ENCODE measurements around the gene IPO4. TPM values are rescaled to one million over a fixed set of nuclear protein-coding genes. Genes with fewer than 3 reads are reported as not detected.
A peak's percentile ranks its signal among the peaks of the same experiment; 100 is the strongest.

The IPO4 gene
- total RNA-seq, 1 experiment from 2014 or later = 102 TPM

DNA sequence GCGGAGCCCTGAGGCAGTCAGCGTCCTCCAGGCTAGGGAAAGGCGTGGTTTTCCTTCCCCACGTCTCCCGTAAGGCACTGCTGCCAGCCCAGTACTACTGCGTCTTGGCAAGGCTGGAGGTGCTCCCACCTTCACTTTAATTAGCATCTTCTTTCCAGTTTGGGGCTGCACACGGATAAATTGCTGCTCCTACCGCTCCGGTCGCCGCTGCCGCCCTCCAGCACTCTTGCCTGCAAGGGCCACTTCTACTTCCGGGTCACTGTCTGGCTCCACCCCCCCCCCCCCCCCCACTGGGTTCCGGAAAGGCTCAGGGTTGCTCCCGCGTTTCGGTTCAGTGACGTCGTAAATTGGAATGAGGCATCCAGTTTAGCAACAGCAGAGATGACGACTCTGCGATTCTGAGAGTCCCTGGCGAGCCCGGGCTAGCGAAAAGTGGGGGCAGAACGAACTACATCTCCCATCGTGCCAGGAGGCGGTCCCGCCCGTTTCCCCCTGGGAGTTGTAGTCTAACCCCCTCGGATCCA lies 43.6 kb upstream of the IPO4 start, which contains the start of gene NEDD8 (continued):
- TF ChIP-seq, protein P1, sequence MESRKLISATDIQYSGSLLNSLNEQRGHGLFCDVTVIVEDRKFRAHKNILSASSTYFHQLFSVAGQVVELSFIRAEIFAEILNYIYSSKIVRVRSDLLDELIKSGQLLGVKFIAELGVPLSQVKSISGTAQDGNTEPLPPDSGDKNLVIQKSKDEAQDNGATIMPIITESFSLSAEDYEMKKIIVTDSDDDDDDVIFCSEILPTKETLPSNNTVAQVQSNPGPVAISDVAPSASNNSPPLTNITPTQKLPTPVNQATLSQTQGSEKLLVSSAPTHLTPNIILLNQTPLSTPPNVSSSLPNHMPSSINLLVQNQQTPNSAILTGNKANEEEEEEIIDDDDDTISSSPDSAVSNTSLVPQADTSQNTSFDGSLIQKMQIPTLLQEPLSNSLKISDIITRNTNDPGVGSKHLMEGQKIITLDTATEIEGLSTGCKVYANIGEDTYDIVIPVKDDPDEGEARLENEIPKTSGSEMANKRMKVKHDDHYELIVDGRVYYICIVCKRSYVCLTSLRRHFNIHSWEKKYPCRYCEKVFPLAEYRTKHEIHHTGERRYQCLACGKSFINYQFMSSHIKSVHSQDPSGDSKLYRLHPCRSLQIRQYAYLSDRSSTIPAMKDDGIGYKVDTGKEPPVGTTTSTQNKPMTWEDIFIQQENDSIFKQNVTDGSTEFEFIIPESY (IDR thresholded peaks at IDR 0.05; ENCODE audit: extremely low read depth, insufficient replicate concordance, low read length) = peak; percentile 16
- peak; percentile 44 for TF ChIP-seq POLR2AphosphoS5 (IDR thresholded peaks at IDR 0.05; ENCODE audit: low read depth, low read length)

DNA sequence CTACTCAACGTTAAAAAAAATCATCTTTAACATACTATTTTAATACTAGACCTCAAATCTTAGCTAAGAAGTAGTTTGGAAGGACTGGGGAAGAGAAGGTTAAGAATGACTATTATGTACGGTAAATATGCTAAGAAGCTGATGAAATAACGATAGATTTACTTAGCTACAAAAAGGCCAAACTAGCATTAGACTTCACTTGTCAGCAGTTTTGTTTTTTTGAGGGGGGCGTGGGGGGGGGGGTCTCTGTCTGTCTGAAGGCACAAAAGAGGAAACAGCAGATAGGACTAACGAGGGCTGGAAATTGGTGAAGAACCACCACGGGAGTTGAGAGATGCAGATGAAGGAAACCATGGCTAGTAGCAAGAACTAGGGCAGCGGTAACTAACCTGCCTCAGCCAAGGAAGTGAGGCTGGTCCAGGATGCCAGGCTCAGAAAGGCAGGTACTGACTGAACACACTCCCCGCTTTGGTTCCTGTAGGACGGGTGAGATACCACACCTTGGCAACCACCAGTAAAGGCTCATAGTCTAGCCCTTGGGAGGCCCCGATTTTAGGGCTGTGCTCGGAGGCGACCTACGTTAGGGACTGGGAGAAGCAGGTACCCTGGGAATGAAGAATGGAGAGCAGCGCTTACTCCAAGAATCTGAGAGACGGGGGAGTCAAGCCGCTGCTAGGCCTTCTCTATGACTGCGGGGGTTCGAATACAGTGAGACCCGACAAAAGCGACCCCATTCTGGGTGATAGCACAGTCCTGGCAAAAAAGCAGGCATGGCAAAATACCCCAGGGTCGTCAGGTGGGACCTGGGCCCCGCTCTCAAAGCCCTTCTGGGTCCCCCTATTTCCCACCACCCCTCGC lies 42.9 kb upstream of the IPO4 start:
- CTCF ChIA-PET = no interaction called here
- H3K9me3 ChIP-seq (ENCODE audit: control insufficient read depth in 1 of 2, insufficient read depth in 1 of 2, low read depth in 1 of 2, low read length in 2 of 2) = no peaks in the 10 kb centered on the region
- H3K27ac ChIP-seq (ENCODE audit: low read depth, low read length) = peak overlapping the region; percentile 94
- TSS peak; percentile 75 for BruUV-seq (replicated peaks)
- H3K4me1 ChIP-seq (ENCODE audit: control insufficient read depth in 1 of 2, insufficient read depth in 2 of 2, low read length in 2 of 2) = peaks cover 14 to 22% of the 10 kb centered on the region in 2 experiments
- peaks cover 86% of the 10 kb centered on the region for H3K79me2 ChIP-seq (ENCODE audit: insufficient read depth, low read length)
- RAD21 ChIA-PET (ENCODE audit: low non-redundant PET in 1 of 2, low total read pairs in 2 of 2, uncharacterized antibody in 2 of 2, unreplicated experiment in 2 of 2) = interaction anchor here in 1 of 2 experiments (0.6 kb wide), 1 partner anchor 167 kb away, joined by 6 read pairs; no protein-coding TSS in a partner anchor
- no peaks in the 10 kb centered on the region for H4K20me1 ChIP-seq (ENCODE audit: insufficient read depth)
- no peak for DNase-seq (ENCODE audit: low read depth, low spot score)
- no peak overlapping the region for H2AFZ ChIP-seq (ENCODE audit: low read depth, low read length, poor library complexity, severe bottlenecking)
- TF ChIP-seq EZH2phosphoT487 (IDR thresholded peaks at IDR 0.05; ENCODE audit: borderline replicate concordance) (no peak), ZFX (IDR thresholded peaks at IDR 0.05) (peak; percentile 54), POLR2AphosphoS5 (IDR thresholded peaks at IDR 0.05; ENCODE audit: low read depth, low read length) (peak; percentile 50), RAD21 (IDR thresholded peaks at IDR 0.05; ENCODE audit: low read depth) (no peak), FOSL1 (IDR thresholded peaks at IDR 0.05; ENCODE audit: low read depth) (no peak), SIN3A (IDR thresholded peaks at IDR 0.05; ENCODE audit: low read depth) (no peak), EZH2 (IDR thresholded peaks at IDR 0.05) (no peak), POLR2A (IDR thresholded peaks at IDR 0.05; ENCODE audit: borderline replicate concordance, extremely low read depth, insufficient read depth, insufficient read length) (no peak), JUND (IDR thresholded peaks at IDR 0.05) (no peak), CBX3 (IDR thresholded peaks at IDR 0.05; ENCODE audit: low read depth) (no peak), TCF7L2 (IDR thresholded peaks at IDR 0.05; ENCODE audit: borderline replicate concordance, extremely low read depth, insufficient read depth, insufficient read length) (no peak)
- TF ChIP-seq, protein P2, sequence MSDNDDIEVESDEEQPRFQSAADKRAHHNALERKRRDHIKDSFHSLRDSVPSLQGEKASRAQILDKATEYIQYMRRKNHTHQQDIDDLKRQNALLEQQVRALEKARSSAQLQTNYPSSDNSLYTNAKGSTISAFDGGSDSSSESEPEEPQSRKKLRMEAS (IDR thresholded peaks at IDR 0.05) = no peak
- TF ChIP-seq, protein P1 (IDR thresholded peaks at IDR 0.05; ENCODE audit: extremely low read depth, insufficient replicate concordance, low read length) = no peak
- POLR2A ChIA-PET = no interaction called here
- peak overlapping the region; percentile 89 for H3K4me2 ChIP-seq (ENCODE audit: low read length)
- peaks cover 17% of the 10 kb centered on the region in 2 experiments; a peak in 3 of 4 replicates for H3K36me3 ChIP-seq (ENCODE audit: control insufficient read depth in 1 of 2, insufficient read depth in 2 of 2, low read length in 2 of 2)
- intact Hi-C loops (cut with micrococcal nuclease) = loop anchor here (1.0 to 2.0 kb wide), 2 partner anchors 15 to 66 kb away; partner anchors contain the start of gene MDP1
- H3K9me2 ChIP-seq (ENCODE audit: insufficient read depth) = no peaks in the 10 kb centered on the region
- ATAC-seq = peak; percentile 26
- H3K27me3 ChIP-seq (ENCODE audit: insufficient read depth, low read length) = no peaks in the 10 kb centered on the region
- peak overlapping the region; percentile 94 for H3K9ac ChIP-seq (ENCODE audit: low read length)
- H3K4me3 ChIP-seq (replicated peaks in 1 of 2; ENCODE audit: low read depth in 1 of 2, low read length in 2 of 2) = peak overlapping the region; percentile 96 to 100
